ENCODE measurements around the gene ALPP. TPM values are rescaled to one million over a fixed set of nuclear protein-coding genes. Genes with fewer than 3 reads are reported as not detected.
A peak's percentile ranks its signal among the peaks of the same experiment; 100 is the strongest.
"Not testable (repeated sequence)": the region's sequence is repeated elsewhere in the genome, so short reads cannot be mapped to it uniquely, and the experiment has no call there.

ALPP gene
- total RNA-seq, 6 experiments from 2014 or later, result not detected

GRCh38 chr2:232382331-232383225 is 4.0 kb downstream of the ALPP start:
- no peak overlapping the region for H3K27ac Mint-ChIP-seq
- H3K36me3 Mint-ChIP-seq (ENCODE audit: low read depth), result no peaks in the 10 kb centered on the region
- H3K4me1 Mint-ChIP-seq (ENCODE audit: low read depth), result peaks cover 20% of the 10 kb centered on the region
- no peaks in the 10 kb centered on the region for H3K9me3 Mint-ChIP-seq
- H3K27me3 Mint-ChIP-seq (ENCODE audit: insufficient read depth), result peaks cover 39% of the 10 kb centered on the region
- no peak for TF ChIP-seq CTCF (IDR thresholded peaks at IDR 0.05)
- no peak overlapping the region for H3K4me3 Mint-ChIP-seq
- DNase-seq, result no peak

- H3K4me3 Mint-ChIP-seq, result no peak overlapping the region
- no peak overlapping the region for H3K27ac Mint-ChIP-seq
- peaks cover 46% of the 10 kb centered on the region for H3K27me3 Mint-ChIP-seq (ENCODE audit: insufficient read depth)
- H3K9me3 Mint-ChIP-seq, result no peaks in the 10 kb centered on the region
- H3K4me1 Mint-ChIP-seq (ENCODE audit: low read depth), result peaks cover 26% of the 10 kb centered on the region
- TF ChIP-seq CTCF (IDR thresholded peaks at IDR 0.05), result no peak
- no peaks in the 10 kb centered on the region; the same call in 1 of the 2 replicates for H3K36me3 Mint-ChIP-seq (ENCODE audit: low read depth)
- DNase-seq, result no peak
Observed at GRCh38 chr2:232384466-232384865, 5.9 kb downstream of the ALPP start.

- H3K9me3 Mint-ChIP-seq; H3K27ac Mint-ChIP-seq; DNase-seq; H3K36me3 Mint-ChIP-seq (ENCODE audit: low read depth): not testable (repeated sequence)
- Mint-ChIP-seq H3K27me3 (ENCODE audit: insufficient read depth) (peaks cover 50% of the 10 kb centered on the region), H3K4me1 (ENCODE audit: low read depth) (peaks cover 28% of the 10 kb centered on the region), H3K4me3 (peak overlapping the region; percentile 27; the same call in 1 of the 2 replicates)
Observed at GRCh38 chr2:232385058-232385457, 6.5 kb downstream of the ALPP start.

GRCh38 chr2:232385660-232386489 is 7.3 kb downstream of the ALPP start:
- TF ChIP-seq CTCF (IDR thresholded peaks at IDR 0.05), result peak; percentile 56
- Mint-ChIP-seq H3K4me3 (peak overlapping the region; percentile 27), H3K4me1 (ENCODE audit: low read depth) (peaks cover 28% of the 10 kb centered on the region), H3K36me3 (ENCODE audit: low read depth) (no peaks in the 10 kb centered on the region; the same call in 1 of the 2 replicates), H3K9me3 (no peaks in the 10 kb centered on the region), H3K27me3 (ENCODE audit: insufficient read depth) (peaks cover 57% of the 10 kb centered on the region), H3K27ac (peak overlapping the region; percentile 1; the same call in 1 of the 2 replicates)
- DNase-seq, result peak; percentile 95

- DNase-seq, result no peak
- H3K4me3 Mint-ChIP-seq, result no peak overlapping the region
- H3K36me3 Mint-ChIP-seq (ENCODE audit: low read depth), result no peaks in the 10 kb centered on the region; the same call in 1 of the 2 replicates
- no peaks in the 10 kb centered on the region for H3K9me3 Mint-ChIP-seq
- H3K27me3 Mint-ChIP-seq (ENCODE audit: insufficient read depth), result peaks cover 62% of the 10 kb centered on the region
- TF ChIP-seq CTCF (IDR thresholded peaks at IDR 0.05), result no peak
- H3K4me1 Mint-ChIP-seq (ENCODE audit: low read depth), result peaks cover 28% of the 10 kb centered on the region
- peak overlapping the region; percentile 1; the same call in 1 of the 2 replicates for H3K27ac Mint-ChIP-seq
Observed at GRCh38 chr2:232386490-232386739, 7.9 kb downstream of the ALPP start.

Data from HFFc6 (cell line).